Stimulated activated naive CD4-positive, alpha-beta T cell (primary cell): Measurements from ENCODE around the gene ABHD4.
"Not testable (repeated sequence)": the region's sequence is repeated elsewhere in the genome, so short reads cannot be mapped to it uniquely, and the experiment has no call there.

Experiments used
- DNase-seq, 6 experiments: peaks; one replicate each; lab custom pipeline; 2025; lab: John Stamatoyannopoulos, UW

The ABHD4 gene

DNA sequence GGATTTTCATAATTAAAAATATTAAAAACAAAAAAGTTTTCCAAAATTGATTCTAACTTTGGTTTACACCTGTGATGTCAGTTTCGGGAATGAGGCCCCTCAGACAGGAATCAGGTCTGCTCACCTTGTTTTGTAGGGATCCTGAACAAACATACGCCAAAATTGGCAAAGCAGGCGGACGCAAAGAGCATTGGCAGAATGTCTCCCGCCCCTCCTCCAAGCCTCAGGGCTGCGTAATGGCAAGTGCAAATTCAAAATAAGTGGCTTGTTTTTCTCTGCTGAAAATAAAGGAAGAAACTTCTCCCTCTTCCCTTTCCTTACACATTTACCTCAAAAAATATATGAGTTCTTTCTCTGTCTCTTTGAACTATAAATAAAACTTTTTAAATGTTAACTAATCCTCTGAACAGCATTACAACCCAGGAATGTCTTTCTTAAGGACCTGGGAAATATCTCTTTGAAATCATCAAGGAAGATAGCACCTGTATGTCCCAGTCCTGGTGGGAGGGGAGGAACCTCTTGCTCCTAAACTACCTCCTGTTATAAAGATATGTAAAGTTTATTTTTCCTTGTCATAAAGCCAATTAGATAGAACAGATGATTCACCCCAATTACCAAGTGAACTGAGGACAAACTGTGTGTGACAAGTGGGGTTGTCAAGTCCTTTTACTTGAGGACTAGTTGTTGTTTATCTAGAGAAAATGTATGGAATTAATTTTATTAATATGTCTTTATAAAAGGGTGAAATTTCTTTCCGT, 29.6 kb downstream of the ABHD4 start:
- no peak for DNase-seq

DNA sequence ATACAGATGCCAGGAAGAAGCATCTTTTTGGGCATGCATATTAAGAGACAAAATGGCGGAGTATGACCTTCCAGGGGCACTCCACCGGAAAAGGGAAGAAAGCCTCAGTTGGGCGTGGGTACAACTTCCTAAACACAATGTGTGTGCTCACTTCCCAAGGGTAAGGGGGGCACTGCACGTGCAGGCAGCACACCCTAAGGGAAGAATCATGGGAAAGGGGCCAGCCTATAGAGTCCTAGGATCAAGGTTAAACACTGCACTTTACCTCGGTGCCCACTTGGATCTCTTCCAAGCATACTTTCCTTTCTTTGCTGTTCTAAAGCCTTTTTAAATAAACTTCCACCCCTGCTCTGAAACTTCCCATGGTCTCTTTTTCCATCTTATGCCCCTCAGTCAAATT, 31.3 kb downstream of the ABHD4 start:
- DNase-seq, result no peak

DNA sequence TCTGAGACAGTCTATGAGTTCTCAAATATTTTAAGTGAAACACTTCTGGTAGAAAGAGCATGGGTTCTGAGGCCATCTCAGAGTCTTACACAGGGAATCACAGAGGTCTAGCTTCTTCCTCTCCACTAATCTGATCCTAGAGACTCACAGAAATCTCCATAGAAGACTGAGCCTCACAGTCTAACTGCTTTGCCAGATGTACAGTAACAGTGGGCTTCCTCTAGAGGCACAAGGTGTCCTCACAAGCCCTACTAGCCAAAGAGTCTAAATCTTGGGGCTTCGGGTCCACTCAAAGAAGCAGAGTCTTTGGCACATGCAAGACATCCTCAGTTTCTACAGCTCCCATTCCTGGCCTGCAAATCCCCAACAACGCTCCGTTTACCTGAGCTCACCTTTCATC, 32.0 kb downstream of the ABHD4 start:
- no peak for DNase-seq

DNA sequence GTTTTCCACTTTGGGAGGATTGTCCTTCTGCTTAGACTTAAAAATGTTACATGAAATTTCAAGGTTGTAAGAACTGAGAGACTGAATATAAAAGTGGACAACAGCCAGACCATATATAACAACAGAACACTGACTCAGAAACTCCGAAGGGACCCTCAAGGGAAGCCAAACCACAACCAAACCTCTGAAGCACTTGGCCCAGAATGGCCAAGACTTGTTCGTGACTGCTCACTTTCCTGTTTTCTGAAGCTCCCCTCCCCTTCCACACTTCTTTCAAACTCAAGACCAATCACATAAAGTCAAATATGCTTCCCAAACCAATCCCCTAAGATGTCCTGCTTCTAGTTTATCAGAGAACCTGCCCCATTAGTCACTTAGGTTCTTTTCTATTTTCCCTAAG, 32.4 kb downstream of the ABHD4 start:
- DNase-seq, result no peak

DNA sequence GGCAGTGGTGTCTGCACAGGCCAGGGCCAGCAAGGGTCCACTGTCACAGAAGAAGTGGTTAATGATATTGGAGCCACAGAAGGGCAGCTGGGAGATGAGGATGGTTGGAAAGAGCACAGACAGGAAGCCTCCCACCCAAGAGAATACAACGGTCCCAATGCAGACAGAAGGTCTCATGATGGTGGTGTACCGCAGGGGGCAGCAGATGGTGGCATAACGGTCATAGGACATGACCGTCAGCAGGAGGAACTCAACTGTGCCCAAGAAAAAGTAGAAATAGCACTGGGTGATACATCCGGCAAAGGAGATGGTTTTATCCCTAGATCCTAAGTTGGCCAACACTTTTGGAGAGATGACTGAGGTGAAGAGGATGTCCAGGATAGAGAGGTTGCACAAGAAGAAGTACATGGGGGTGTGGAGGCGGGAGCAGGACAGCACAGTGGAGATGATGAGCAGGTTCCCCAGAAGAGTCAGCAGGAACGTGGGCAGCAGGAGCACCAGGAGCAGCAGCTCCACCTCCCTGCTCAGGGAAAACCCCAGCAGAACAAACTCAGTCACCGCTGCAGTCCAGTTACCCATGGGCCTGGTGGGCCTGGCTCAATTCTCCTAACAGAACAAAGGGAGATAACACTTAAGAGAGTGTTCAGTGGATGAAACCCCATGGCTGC, 36.3 kb downstream of the ABHD4 start:
- no peak for DNase-seq

DNA sequence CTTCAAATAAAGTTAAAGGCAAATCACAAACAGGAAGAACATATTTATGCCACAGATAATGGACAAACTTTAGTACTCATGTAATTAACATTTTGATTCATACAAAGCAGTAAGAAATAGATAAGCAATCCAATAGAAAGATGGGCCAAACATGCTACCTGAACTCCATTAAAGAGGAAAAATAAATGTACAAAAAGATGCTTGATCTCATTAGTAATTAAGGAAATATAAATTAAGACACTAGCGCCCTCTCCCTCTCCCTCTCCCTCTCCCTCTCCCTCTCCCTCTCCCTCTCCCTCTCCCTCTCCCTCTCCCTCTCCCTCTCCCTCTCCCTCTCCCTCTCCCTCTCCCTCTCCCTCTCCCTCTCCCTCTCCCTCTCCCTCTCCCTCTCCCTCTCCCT, 37.9 kb downstream of the ABHD4 start:
- DNase-seq, result not testable (repeated sequence)

DNA sequence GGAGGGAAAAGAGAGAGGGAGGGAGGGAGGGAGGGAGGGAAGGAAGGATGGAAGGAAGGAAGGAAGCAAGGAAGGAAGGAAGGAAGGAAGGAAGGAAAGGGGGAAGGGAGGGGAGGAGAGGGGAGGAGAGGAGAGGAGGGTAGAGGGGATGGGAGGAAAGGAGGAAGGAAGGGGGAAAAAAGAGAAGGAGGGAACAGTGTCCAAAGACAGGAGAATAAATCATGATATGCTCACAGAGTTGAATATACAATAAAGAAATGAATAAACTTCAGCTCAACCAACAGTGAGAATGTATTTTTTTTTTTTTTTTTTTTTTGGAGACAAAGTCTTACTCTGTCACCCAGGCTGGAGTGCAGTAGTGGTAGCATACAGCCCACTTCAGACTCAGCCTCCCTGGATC, 42.1 kb downstream of the ABHD4 start:
- DNase-seq, result no peak

DNA sequence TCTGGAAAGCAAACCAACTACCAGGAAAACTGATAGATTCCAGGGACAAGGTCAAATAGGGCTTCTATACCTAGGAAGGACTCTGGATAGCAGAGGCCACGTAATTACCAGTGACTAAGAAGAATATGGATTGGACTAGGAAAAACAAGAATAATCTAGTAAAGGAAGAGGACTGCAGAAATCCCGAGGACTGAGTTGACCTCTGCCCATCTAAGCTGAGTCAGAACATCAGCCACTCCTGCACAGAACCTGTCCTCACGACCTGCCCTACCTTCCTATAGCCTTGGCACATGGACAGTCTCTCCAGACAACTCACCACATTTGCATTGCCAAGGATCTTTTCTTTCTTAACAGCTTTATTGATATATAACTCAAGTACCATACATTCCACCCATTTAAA, 43.7 kb downstream of the ABHD4 start:
- no peak for DNase-seq

DNA sequence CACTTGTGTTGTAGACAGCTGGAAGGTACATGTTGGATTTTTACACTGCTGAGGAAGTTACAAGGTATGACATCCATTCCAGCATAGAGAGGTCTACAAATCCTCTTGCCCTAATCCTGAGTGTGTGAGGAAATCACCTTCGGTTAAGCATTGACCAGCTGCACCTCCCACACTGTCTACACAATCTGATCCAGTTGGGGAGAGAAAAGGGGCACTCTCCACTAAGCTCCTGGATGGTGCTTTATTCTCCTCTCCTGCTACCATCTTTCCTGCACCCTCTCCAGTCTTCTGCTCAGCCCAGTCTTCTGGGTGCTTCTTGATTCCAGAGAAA, 46.2 kb downstream of the ABHD4 start, which contains the start of gene OR6J1:
TSS of gene OR6J1 (minus strand) at position 48 of the 331 bp plus-strand sequence. CDS start 9,541 bp downstream, outside the sequence.
- no peak for DNase-seq

DNA sequence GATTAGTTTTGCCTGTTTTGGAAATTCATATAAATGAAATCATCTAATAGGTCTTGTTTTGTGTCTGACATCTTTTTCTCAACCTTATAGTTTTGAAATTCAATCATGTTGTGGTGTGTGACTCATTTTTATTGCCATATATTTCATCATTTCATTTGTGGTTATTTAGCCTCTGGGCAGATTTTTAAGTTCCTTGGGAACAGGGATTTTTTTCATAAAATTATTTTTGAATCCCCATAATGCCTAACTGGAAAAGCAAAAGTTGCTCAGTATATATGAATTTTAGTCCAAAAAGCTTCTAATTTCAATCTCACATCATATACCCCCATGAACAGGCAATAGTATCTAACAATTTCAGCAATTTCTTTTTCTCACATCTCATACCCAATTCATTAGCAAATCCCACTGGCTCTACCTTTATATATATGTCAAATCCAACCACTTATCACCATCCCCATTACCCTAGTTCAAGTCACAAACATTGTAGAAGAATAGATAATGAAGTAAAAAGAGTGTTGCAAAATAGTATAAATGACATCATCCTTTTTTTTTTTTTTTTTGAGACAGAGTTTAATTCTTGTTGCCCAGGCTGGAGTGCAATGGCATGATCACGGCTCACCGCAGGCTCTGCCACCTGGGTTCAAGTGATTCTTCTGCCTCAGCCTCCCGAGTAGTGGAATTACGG, 48.6 kb downstream of the ABHD4 start:
- DNase-seq, result no peak

DNA sequence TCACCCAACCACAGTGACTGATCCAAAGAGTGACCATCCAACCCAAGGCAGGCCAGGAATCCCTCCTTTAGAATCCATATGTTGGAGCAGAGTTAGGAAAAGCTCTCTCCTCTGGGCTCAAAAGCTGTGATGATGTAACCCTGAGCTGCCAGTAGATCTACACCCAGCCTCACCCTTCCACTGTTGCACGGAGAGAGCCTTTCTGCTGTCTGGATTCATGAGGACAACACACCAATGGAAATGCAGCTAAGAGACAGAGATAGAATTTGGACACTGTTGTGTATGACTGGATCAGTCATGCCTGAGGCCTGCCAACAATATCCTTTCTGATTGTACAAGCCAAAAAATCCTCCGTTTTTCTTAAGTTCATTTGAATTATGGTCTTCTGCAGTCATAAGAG, 50.4 kb downstream of the ABHD4 start:
- no peak for DNase-seq

DNA sequence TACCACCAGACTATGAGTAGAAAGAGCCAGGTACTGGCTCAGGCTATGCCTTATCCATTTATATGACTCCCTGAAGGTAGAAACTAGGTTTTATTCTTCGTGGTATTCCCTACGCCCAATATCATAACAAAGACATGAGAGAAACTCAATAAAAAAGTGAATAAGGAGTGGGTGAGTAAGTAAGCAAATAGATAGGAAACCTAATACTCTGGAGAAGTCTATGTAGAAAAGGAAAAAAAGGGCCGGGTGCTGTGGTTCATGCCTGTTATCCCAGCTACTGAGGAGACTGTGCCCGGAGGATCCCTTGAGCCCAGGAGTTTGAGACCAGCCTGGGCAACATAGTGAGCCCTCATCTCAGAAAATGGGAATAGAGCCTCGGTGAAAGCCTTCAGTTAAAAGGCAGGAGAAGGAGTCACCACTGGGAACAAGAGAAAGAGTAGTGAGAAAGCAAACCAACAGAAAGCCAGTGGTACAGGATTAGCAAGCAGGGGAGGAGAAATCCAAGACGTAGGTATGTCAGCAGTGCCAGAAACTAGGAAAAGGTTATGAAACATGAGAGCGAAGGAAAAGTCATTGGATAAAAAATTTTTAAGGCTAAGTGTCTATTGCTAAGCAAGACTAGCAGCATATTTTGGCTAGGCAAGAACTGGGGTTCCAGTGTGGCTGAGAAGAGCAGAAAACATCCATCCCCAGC, 52.1 kb downstream of the ABHD4 start:
- DNase-seq, result no peak

DNA sequence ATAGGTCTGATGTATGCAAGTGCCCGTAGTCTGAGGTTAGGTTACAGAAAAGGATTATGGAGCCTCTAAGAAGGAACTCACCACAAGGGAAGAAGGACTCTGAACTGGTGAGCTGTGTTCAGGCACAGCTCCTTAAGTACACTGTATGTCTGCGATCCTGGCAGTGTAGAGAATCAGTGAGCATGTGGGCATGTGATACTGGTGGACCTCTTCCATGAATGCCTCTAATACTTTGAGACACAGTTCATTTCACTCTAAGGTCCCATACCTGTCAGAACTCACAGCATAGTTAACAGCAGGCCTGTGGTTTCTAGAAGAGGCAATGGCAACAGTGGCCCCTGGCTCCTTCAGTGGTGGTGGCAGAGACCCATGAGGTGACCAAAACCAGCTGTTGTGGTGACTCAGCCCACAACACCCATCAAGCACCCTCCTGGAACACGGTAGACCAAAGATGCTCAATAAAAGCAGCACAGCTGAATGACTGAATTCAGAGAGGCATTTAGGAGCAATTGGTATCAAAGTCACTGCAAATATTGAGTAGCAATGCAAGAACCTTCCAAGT, 52.9 kb downstream of the ABHD4 start:
- no peak for DNase-seq

DNA sequence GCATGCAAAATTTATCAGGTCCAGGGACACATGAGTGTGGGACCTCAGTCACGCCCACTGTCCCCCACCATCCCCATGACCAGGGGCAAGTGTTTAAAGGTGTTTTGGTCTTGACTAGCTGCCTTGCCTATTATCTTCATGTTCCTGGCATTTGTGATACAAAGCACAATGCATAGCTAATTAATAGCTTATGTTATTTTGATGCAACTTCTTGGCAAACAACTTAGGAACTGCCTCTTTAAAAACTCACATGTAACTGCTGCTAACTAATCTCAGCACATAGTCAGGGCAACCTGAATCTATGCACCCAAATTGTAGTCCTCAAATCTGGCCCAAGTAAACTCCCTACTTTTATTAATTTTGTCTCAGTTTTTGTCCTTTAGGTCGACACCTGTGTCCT, 53.5 kb downstream of the ABHD4 start:
- no peak for DNase-seq

DNA sequence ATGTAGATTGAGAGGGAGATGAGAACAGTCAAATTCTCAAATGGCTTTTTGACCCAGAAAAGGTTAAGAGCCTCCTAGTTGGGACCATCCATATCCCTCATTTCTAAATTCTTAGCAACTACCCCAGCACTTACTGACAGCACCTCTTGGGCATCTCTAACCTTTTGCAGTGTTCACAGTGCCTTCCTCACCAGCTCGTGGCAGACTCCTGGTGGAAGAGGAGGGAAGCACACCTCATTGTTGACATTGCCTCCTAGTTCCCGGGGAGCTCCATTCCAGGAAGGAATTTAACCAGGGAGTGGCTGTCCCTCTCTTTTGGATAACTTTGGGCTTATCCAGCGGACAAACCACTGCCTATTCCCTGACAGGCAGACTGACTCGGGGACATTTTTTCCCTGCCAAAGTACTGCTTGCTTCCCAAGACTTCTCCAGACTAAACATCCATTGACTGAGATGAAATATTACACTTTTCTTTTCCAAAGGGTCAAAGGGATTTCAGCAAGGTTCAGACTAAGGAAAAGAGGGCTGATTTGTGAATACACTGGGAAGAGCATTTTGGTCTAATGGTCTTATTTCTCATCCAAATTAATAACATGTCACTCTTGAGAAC, 55.0 kb downstream of the ABHD4 start:
- peak; percentile 7 to 38 (median 19) for DNase-seq

DNA sequence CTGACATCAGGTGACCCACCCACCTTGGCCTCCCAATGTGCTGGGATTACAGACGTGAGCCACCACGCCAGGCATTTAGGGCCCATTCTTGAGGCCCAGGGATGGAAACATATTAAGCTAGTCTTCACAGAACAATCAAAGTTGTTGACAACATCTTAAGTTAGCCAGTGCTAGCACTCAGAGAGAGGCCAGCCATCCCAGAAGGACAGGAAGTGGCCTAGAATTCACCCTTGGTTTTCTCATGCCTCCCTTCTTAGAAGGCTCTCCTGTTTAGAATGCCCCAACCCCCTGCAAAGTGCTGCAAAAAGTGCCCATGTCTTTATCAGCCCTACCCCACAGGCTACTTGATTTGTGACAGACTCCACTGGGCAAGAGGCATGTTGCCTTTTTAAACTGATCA, 58.1 kb downstream of the ABHD4 start:
- DNase-seq, result no peak

DNA sequence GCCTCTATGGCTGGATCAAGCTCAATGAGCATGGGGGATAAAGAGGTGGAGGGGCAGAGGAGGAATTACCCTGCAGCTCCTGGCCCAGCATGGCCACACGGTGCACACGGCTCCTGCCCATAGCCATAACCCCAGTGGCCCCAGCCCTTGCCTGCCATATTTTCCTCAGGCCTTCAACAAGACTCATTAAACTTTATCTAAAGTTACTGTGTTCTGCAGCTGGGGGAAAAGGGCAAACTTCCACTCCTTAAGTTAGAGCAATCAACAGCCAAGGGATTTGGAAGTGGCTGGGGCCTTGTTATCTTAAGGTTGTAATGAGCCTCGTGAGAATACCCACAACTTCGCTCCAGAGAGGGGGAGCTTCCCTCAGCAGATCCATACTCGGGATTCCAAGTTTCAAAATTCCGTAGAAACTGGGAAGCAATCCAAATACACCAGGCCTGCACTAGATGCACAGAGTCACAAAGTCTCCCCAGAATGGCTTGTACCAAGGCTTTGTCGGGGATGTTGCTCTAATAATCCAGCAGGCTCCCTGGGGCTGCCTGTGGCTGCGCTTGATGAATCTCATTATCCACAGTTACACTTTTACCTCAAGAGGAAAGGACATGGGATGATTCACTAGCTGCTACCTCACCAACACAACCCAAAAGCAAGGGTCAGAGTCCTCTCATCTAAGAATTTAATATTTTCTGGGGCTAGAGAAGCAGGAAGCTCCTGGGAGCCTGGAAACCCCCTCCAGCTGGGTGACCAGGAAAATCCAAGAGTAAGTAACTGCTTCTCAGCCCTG, 59.0 kb downstream of the ABHD4 start:
- DNase-seq, result no peak

DNA sequence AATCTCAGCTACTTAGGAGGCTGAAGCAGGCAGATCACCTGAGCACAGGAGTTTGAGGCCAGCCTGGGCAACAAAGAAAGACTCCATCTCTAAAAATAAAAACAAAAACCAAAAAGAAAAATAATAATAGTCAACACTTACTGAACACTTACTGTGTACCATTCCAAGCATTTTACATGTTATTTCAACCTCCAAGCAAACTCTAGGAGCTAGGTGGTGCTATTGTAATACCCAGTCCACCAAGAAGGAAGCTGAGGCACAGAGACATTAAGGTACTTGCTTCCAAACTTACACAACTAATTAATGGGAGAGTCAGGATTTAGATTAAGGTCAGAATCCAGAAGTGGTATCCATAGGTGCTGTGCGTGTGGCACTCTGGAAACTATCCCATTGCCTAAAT, 59.8 kb downstream of the ABHD4 start:
- DNase-seq, result no peak

DNA sequence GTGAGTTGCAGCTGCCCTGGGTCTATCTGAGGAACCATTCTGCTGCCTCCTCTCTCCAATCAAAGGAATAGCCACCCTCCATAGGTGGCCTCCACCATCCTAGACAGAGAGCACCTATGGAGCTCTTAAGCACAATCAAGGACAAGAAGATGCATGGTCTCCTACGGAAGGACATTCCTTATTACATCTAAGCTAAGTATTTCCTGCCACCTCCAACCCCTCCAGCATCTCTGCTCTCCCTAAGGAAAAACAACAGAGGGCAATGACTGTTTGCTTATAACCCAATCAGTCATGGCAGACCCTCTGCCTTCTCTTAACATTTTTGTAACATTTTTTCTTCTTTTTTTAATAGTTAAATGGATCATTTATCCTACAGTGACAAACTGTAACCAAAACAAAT, 60.8 kb downstream of the ABHD4 start:
- DNase-seq, result no peak

DNA sequence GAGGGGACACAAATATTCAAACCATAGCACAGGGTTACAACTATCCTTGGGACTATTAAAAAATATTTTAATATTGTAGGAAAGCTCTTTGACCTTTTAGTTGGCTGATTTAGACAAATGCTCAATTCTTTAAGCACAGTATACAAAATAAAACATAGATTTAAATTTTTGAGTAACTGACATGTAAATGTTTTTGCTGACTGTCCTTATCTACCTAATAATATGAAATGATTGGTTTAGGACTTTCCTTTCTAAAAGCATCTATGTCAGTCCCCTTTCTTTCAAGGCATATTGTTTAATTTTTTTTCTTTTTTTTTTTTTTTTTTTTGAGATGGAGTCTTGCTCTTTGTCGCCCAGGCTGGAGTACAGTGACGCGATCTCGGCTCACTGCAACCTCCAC, 62.6 kb downstream of the ABHD4 start:
- DNase-seq, result no peak
